HG02759 (cell line): ENCODE measurements around the gene LIMCH1.
"Not testable (repeated sequence)": the region's sequence is repeated elsewhere in the genome, so short reads cannot be mapped to it uniquely, and the experiment has no call there.

ENCODE experiments used
- ATAC-seq: cut with Tn5 transposase; IDR thresholded peaks from one replicate; pipeline ENCODE4 v1.9.1; 2021; ENCODE audit warnings: mild to moderate bottlenecking, moderate library complexity; ENCODE audit not compliant: unreplicated experiment

Gene LIMCH1

GRCh38 chr4:41538017-41538733 is at the start of gene LIMCH1:
LIMCH1 (plus strand) TSS chr4:41538157; CDS start chr4:41605996, 67,839 bp downstream.
- ATAC-seq: no peak

- ATAC-seq: not testable (repeated sequence)
Measured at GRCh38 chr4:41491081-41491576, 46.8 kb upstream of the LIMCH1 start.

DNA sequence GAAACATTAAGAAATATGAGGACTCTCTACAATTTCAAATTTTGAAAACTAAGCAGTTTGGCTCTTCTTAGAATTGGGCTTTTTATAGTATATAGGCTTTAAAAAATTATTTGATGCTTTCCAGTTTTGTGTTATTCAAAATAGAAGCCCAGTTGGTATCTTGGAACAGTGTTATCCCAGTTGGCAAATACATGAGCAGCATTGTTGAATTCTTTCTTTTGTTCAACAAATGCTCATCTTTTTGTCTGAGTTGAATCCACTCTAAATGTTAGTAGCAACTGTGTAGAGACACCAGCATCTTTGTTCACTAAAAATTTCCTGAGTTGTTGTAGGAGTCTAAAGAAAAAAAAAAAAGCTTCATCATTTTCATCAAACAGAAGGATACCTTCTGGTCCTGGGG is 41.0 kb upstream of the LIMCH1 start:
- ATAC-seq: no peak

DNA sequence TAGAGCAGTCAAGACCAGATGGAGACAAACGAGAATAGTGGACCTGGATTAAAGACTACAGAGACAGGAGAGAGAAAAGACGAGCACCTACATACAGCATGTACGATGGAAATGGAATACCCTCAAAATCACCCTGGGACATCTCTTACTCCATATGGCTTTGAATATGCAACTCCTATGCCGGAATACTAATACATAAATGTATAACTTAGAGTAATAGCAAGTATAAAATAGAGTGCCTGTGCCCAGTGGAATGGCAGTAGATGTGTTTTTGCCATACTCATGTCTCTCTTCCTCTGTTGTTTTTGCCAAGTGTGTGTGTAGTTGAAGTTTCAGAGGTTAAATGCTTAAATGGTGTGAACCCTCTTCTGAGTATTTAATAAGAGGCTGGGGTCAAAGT is 39.8 kb upstream of the LIMCH1 start:
- no peak for ATAC-seq

GRCh38 chr4:41504167-41504818 is 33.7 kb upstream of the LIMCH1 start:
- ATAC-seq: no peak

DNA sequence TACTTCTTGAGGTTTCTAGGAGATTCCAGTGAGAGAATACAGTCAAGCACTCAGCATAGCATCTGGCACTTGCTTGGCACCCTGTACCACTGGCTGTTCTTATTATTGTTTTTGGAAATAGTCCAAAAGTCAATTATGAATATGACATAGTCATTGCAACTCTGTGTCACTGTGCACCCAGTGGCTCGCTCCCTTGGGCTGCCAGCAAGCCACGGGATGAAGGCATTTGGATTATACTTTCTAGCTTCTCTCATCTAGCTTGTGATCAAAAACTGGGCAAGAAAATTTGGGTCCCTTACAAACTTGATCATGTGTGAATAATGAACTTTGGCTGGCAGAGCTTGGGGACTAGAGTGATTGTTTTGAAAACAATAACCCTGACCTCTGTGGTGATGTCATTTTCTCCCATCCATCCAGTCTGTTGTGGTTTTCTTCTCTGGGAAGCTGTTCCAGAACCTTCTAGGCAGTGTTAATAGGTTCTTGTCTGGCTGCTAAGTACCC is 32.7 kb upstream of the LIMCH1 start:
- ATAC-seq: no peak

- ATAC-seq: no peak
Measured at GRCh38 chr4:41506130-41506529, 31.8 kb upstream of the LIMCH1 start.

DNA sequence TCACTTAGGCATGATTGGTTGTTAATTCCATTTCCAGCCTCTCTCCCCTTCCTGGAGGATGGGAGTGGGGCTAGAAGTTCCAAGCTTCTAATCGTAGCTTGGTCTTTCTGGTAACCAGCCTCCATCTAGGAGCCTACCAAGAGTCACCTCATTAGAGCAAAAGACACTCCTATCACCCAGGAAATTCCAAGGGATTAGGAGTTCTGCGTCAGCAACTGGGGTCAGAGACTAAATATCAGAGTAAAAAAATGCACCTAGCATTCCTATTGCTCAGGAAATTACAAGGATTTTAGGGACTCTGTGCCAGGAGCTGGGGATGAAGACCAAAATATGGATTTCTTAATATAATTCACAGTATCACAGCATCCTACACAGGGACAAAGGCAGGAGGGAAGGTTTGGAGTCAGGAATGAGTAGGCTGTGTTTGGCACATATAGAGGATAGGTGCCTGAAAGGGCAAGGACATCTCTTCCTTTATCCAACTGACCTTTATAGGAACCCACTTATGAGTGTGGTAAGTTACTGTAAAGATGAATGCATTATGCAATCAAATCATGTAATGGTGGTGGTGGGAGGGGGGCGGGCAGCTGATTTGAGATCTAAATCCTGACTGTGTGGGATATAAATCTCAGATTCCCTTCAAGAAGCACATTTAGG is 30.5 kb upstream of the LIMCH1 start:
- no peak for ATAC-seq

- ATAC-seq: no peak
Measured at GRCh38 chr4:41509451-41509866, 28.5 kb upstream of the LIMCH1 start.

DNA sequence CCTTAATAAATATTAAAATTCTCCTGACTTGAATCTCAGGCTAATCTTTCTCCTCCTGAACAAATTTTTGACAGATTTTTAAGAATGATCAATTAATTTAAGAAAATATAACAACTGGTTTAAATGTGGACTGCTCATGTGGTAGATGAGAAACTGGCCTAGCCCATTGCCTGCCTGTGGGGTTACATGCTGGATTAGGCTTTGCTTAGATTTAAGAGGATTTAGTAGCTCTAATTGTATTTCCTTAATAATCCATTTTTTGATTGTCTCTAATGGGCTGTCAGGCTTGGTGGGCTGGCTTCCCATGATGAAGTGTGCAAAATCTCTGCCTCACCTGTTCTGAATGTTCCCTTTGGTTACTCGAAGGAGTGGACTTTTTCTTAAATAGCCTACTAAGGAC is 27.8 kb upstream of the LIMCH1 start:
- no peak for ATAC-seq

GRCh38 chr4:41512136-41512535 is 25.8 kb upstream of the LIMCH1 start:
- ATAC-seq: no peak

GRCh38 chr4:41512596-41512995 is 25.4 kb upstream of the LIMCH1 start:
- ATAC-seq: no peak

DNA sequence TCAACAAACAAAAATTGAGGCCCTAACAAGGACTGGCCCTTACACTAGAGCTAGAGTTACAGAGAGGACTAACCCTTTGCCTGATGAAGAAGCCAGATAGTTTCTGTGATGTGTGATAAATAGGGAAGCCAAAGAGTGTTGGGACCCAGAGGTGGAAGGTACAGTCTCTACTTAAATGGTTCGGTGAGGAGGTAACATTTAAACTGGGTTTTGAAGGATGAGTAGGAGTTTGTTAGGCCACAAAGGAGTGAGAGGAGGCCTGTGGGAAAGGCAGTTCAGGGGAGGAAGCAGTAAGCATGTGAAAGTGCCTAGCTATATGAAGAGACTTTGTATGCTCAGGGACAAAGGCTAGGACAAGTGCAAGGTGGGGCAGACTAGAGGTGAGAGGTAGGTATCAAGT is 23.8 kb upstream of the LIMCH1 start:
- no peak for ATAC-seq

- no peak for ATAC-seq
Measured at GRCh38 chr4:41514766-41515481, 23.0 kb upstream of the LIMCH1 start.

DNA sequence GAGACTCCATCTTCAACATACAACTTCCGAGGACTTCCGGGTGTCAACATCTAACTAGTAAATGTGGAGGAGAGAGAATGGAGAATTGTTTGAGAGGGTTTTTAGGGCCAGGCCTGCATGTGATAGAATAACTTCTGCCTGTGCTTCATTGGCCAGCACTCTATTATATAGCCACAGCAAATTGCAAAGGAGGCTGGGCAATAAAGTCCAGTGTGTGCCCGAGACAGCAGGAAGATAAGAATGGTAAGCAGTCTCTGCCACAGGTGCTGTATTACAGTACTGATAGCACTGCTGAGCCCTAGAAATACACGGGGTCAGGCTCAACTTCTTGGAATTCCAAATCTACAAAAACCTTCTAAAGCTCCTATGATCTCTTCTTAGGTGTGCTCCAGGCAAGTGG is 20.8 kb upstream of the LIMCH1 start:
- no peak for ATAC-seq

GRCh38 chr4:41517747-41518146 is 20.2 kb upstream of the LIMCH1 start:
- no peak for ATAC-seq

- no peak for ATAC-seq
Measured at GRCh38 chr4:41524425-41524824, 13.5 kb upstream of the LIMCH1 start.

- no peak for ATAC-seq
Measured at GRCh38 chr4:41525129-41525528, 12.8 kb upstream of the LIMCH1 start.

DNA sequence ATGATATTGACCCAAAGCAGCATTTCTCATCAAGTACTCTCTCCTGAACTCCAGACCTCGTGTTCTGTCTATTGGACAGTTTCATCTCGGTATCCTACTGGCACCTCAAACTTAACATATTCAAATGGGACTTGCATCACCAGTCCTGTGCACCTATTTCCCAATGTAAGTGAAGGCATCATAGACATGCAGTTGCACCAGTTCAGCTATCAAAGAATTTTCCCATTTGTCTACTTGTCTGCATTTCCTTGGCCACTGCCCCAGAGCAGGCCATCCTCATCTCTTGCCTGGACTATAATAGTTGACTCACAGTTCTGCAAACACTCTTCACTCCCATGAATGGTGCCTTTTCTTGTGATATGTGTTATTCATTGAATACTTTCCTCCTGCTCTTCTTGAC is 11.3 kb upstream of the LIMCH1 start:
- no peak for ATAC-seq

DNA sequence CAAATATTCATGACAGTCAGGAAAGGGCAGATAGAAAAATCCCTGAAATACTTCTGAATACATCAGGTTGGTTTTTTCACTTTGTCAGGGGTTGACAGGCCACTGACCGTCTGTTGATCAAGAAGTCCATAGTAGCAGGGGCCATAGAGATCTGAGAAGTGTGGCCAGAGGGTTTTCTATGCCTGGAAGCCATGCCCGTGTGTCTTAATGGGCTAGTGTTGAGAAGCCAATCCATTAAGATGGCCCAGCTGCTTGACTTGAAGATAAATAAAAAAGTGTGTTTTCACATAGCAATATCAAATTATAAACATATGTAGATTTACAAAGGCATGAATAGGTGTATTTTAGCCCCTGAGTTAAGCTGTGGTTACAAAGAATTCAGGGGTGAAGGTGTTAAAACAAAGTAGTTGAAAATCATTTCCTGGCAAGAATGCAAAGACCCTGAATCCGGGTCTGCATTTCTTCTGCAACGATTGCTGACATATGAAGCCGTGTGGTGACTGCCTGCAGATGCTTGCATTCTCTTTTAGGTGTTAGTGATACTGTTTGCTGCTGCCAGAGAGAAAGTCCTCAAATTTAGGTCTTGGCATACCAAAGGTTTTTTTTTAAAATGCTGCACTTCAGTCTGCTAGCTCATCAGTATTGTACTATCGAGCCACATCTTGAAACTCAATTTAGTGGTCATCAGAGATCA is 9.3 kb upstream of the LIMCH1 start:
- no peak for ATAC-seq

- no peak for ATAC-seq
Measured at GRCh38 chr4:41530741-41531140, 7.2 kb upstream of the LIMCH1 start.
